K562 (cell line): ENCODE results near the gene TARBP1. TPM values are rescaled to one million over a fixed set of nuclear protein-coding genes. Genes with fewer than 3 reads are reported as not detected.

Experiments used
- CHCHD3 ChIP-seq: fragments of 250-450 bp; sonication (Bioruptor Pico); IDR thresholded peaks from 2 replicates; pipeline ENCODE4 v2.1.2; 2022; ENCODE audit warnings: mild to moderate bottlenecking
- DMBX1 ChIP-seq: fragments of 250-450 bp; sonication (Bioruptor Pico); IDR thresholded peaks from 2 replicates; pipeline ENCODE4 v1.8.0; 2022; ENCODE audit warnings: inconsistent platforms, mild to moderate bottlenecking, moderate library complexity, borderline replicate concordance
- FOXK2 ChIP-seq, 2 experiments: fragments of 450-650 bp; IDR thresholded peaks in 1 of 2; conservative IDR thresholded peaks in 1 of 2; 2 replicates each; pipeline ENCODE4 v1.6.1; 2016; ENCODE audit warnings: low read depth in 2 of 2, mild to moderate bottlenecking in 1 of 2
- GABPB1 ChIP-seq: sonication (generic); formaldehyde crosslinking; IDR thresholded peaks from 2 replicates; pipeline ENCODE4 v1.8.0; 2022; ENCODE audit warnings: mild to moderate bottlenecking, missing genetic modification reagents
- HEY1 ChIP-seq: fragments of 250-450 bp; sonication (Bioruptor Pico); IDR thresholded peaks from 2 replicates; pipeline ENCODE4 v1.5.0; 2020; ENCODE audit warnings: mild to moderate bottlenecking, moderate library complexity, borderline replicate concordance
- KLF16 ChIP-seq: IDR thresholded peaks from 2 replicates; pipeline ENCODE4 v1.6.1; 2016; ENCODE audit warnings: antibody characterized with exemption
- POLR3A ChIP-seq: IDR thresholded peaks from 2 replicates; pipeline ENCODE4 v1.6.1; 2011; ENCODE audit warnings: borderline replicate concordance, mild to moderate bottlenecking, moderate library complexity; ENCODE audit not compliant: insufficient read length, insufficient read depth; ENCODE audit errors: extremely low read depth
- RBM39 ChIP-seq: fragments of 200-400 bp; formaldehyde crosslinking; optimal IDR thresholded peaks from 2 replicates; pipeline ENCODE3; 2018; ENCODE audit warnings: low read depth, low read length
- TAF15 ChIP-seq: fragments of 200-400 bp; formaldehyde crosslinking; IDR thresholded peaks from 2 replicates; pipeline ENCODE4 v1.6.1; 2017; ENCODE audit warnings: mild to moderate bottlenecking, low read depth, low read length, moderate library complexity
- TBL1XR1 ChIP-seq, 2 experiments: IDR thresholded peaks; 2 replicates each; pipeline ENCODE4 v1.6.1; 2012; ENCODE audit warnings: improper control_type of control experiment in 2 of 2, low read length in 2 of 2, mild to moderate bottlenecking in 1 of 2
- TEAD2 ChIP-seq: fragments of 450-650 bp; IDR thresholded peaks from 2 replicates; pipeline ENCODE4 v1.6.1; 2016; ENCODE audit warnings: missing genetic modification characterization, control low read depth, missing compliant biosample characterization
- TRIM24 ChIP-seq, 2 experiments: fragments of 450-650 bp; IDR thresholded peaks; 2 replicates each; pipeline ENCODE4 v1.6.1; 2016
- ZNF830 ChIP-seq: fragments of 250-450 bp; sonication (Bioruptor Pico); IDR thresholded peaks from 2 replicates; pipeline ENCODE4 v1.5.0; 2021; ENCODE audit warnings: mild to moderate bottlenecking
- polyA plus RNA-seq, 8 experiments: library from polyadenylated mRNA; depleted of rRNA in 4 of 8; stranded (reverse) in 5 of 8; unstranded in 3 of 8; fragments of >200 nt; fragmentation: Nextera tagmentation in 2 of 8; fragmentation: Illumina TruSeq in 1 of 8; extraction: Ambion mirVana in 2 of 8; extraction: Trizol in 1 of 8; gene quantifications; 2 replicates each; pipeline versions ENCODE4 v1.2.1 to v1.2.3, GENCODE V29; 2011 to 2014; ENCODE audit warnings: inconsistent platforms in 1 of 8, missing spikeins in 1 of 8
- total RNA-seq, 7 experiments: library from RNA; depleted of rRNA in 6 of 7; stranded (reverse); fragments of >200 nt in 6 of 7; fragmentation: Illumina TruSeq in 2 of 7; extraction: Trizol in 2 of 7; gene quantifications; 2 replicates each; pipeline versions ENCODE4 v1.2.1 to v1.2.3, GENCODE V29; 2011 to 2021; ENCODE audit warnings: low replicate concordance in 1 of 7
- TF ChIP-seq, protein P1 (sequence below): fragments of 250-450 bp; sonication (Bioruptor Pico); IDR thresholded peaks from 2 replicates; pipeline ENCODE4 v1.4.0; 2020; ENCODE audit warnings: borderline replicate concordance
- TF ChIP-seq, protein P2 (sequence below): fragments of 250-450 bp; sonication (Bioruptor Pico); IDR thresholded peaks from 2 replicates; pipeline ENCODE4 v1.5.0; 2021
- TF ChIP-seq, protein P3 (sequence below): fragments of 450-650 bp; conservative IDR thresholded peaks from 2 replicates; pipeline ENCODE4 v1.6.1; 2016; ENCODE audit warnings: missing genetic modification characterization, low read depth, mild to moderate bottlenecking, control low read depth, missing compliant biosample characterization

Gene TARBP1
- total and polyA plus RNA-seq, 9 of the 15 experiments (the other 6 are each of a cell fraction or from before 2014, with no cell fraction given): 8.8 to 48.0 (median 22.9) TPM

DNA sequence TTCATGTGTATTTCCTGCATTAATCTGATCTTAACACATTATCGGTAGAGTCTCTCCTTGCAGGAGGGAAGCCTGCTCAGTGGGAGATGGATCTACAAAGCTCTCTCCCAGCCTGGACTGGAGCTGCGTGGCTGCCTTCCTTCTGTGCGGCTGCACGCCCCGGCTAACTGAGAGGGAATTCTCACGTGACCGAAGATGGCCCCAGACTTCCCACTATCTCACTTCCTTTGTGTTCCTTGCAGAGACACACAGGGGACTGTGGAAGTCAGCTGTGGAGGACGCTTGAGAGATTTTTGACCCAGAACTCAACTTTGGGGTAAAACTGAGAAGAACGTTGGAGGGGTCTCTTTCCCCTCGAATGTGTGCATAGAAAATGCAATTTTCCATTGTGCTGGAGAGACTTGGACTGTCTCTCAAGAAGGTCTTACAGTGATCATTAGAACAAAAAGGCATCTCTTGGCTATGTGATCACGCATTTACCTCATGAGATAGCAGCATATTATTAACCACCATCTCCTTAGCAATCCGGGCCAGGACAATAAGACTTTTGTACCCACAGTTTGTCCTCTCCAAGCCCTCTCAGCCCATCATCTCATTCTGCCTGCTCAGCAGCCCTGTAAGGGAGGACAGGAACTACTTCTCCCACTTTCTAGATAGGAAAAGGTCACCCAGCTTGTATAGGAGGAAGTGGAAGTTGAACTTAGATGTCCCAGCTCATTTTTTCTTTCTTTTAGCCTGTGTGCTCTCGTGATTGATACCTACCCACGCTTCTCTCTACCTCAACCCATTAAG, 49.3 kb upstream of the TARBP1 start (continued):
- TF ChIP-seq, protein P1, sequence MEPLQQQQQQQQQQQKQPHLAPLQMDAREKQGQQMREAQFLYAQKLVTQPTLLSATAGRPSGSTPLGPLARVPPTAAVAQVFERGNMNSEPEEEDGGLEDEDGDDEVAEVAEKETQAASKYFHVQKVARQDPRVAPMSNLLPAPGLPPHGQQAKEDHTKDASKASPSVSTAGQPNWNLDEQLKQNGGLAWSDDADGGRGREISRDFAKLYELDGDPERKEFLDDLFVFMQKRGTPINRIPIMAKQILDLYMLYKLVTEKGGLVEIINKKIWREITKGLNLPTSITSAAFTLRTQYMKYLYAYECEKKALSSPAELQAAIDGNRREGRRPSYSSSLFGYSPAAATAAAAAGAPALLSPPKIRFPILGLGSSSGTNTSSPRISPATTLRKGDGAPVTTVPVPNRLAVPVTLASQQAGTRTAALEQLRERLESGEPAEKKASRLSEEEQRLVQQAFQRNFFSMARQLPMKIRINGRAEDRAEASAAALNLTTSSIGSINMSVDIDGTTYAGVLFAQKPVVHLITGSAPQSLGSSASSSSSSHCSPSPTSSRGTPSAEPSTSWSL: 0 out of 2 replicates have a peak, but pooled peaks have one; percentile 43
- TF ChIP-seq POLR3A (no peak), KLF16 (no peak), GABPB1 (no peak), ZNF830 (peak; percentile 80; the same call in 1 of the 2 replicates), TAF15 (no peak), FOXK2 (conservative IDR thresholded peaks at IDR 0.05 in 1 of 2, IDR thresholded peaks at IDR 0.05 in 1 of 2; ENCODE audit: low read depth in 2 of 2) (peak in 1 of 2 experiments; percentile 32; a peak in 1 of 4 replicates), TEAD2 (tag) (no peak), CHCHD3 (CRISPR knock-in tag) (no peak), TBL1XR1 (IDR thresholded peaks at IDR 0.05; ENCODE audit: low read length in 2 of 2) (no peak), TRIM24 (IDR thresholded peaks at IDR 0.05) (0 out of 4 replicates have a peak, but pooled peaks of 1 of the 2 experiments have one; percentile 8), HEY1 (CRISPR knock-in tag) (no peak), DMBX1 (CRISPR knock-in tag) (peak; percentile 83), RBM39 (no peak)
- TF ChIP-seq, protein P2, sequence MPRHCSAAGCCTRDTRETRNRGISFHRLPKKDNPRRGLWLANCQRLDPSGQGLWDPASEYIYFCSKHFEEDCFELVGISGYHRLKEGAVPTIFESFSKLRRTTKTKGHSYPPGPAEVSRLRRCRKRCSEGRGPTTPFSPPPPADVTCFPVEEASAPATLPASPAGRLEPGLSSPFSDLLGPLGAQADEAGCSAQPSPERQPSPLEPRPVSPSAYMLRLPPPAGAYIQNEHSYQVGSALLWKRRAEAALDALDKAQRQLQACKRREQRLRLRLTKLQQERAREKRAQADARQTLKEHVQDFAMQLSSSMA (CRISPR knock-in tag): no peak
- TF ChIP-seq, protein P3, sequence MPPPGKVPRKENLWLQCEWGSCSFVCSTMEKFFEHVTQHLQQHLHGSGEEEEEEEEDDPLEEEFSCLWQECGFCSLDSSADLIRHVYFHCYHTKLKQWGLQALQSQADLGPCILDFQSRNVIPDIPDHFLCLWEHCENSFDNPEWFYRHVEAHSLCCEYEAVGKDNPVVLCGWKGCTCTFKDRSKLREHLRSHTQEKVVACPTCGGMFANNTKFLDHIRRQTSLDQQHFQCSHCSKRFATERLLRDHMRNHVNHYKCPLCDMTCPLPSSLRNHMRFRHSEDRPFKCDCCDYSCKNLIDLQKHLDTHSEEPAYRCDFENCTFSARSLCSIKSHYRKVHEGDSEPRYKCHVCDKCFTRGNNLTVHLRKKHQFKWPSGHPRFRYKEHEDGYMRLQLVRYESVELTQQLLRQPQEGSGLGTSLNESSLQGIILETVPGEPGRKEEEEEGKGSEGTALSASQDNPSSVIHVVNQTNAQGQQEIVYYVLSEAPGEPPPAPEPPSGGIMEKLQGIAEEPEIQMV: 0 out of 2 replicates have a peak, but pooled peaks have one; percentile 11
